HEK293 (cell line): ENCODE data around the gene CCDC110.
A peak's percentile ranks its signal among the peaks of the same experiment; 100 is the strongest.

Experiments used
- AEBP2 ChIP-seq: fragments of 450-650 bp; formaldehyde crosslinking; IDR thresholded peaks from 2 replicates; pipeline ENCODE4 v1.5.1; 2016; ENCODE audit warnings: missing biosample characterization, missing genetic modification characterization, borderline replicate concordance
- FEZF1 ChIP-seq: fragments of 450-650 bp; formaldehyde crosslinking; IDR thresholded peaks from 2 replicates; pipeline ENCODE4 v1.5.1; 2016; ENCODE audit warnings: missing biosample characterization, missing genetic modification characterization
- GLI4 ChIP-seq: fragments of 450-650 bp; formaldehyde crosslinking; IDR thresholded peaks from 2 replicates; pipeline ENCODE4 v1.5.1; 2016; ENCODE audit warnings: missing biosample characterization, missing genetic modification characterization
- KLF1 ChIP-seq: fragments of 450-650 bp; formaldehyde crosslinking; IDR thresholded peaks from 2 replicates; pipeline ENCODE4 v1.5.1; 2016; ENCODE audit warnings: missing biosample characterization, missing genetic modification characterization
- OSR2 ChIP-seq: fragments of 450-650 bp; formaldehyde crosslinking; IDR thresholded peaks from 2 replicates; pipeline ENCODE4 v1.5.1; 2016; ENCODE audit warnings: missing biosample characterization, missing genetic modification characterization
- PRDM10 ChIP-seq: fragments of 450-650 bp; formaldehyde crosslinking; IDR thresholded peaks from 2 replicates; pipeline ENCODE4 v1.5.1; 2016; ENCODE audit warnings: missing biosample characterization, missing genetic modification characterization
- PRDM4 ChIP-seq: fragments of 450-650 bp; formaldehyde crosslinking; IDR thresholded peaks from 2 replicates; pipeline ENCODE4 v1.5.1; 2017; ENCODE audit warnings: missing biosample characterization, missing genetic modification characterization
- SETDB1 ChIP-seq: IDR thresholded peaks from one replicate; pipeline ENCODE4 v1.6.1; 2017; ENCODE audit warnings: mild to moderate bottlenecking, low read length, moderate library complexity, mixed read lengths; ENCODE audit not compliant: insufficient read length
- TSHZ1 ChIP-seq: fragments of 450-650 bp; formaldehyde crosslinking; IDR thresholded peaks from 2 replicates; pipeline ENCODE4 v1.5.1; 2016; ENCODE audit warnings: missing biosample characterization, missing genetic modification characterization, borderline replicate concordance
- ZBTB11 ChIP-seq: fragments of 450-650 bp; formaldehyde crosslinking; conservative IDR thresholded peaks from 2 replicates; pipeline ENCODE4 v1.5.1; 2016; ENCODE audit warnings: low read depth, missing biosample characterization, missing genetic modification characterization
- ZFP37 ChIP-seq: fragments of 450-650 bp; formaldehyde crosslinking; IDR thresholded peaks from 2 replicates; pipeline ENCODE4 v1.5.1; 2016; ENCODE audit warnings: missing biosample characterization, missing genetic modification characterization
- ZIC2 ChIP-seq: fragments of 450-650 bp; formaldehyde crosslinking; IDR thresholded peaks from 2 replicates; pipeline ENCODE4 v1.5.1; 2016; ENCODE audit warnings: missing biosample characterization, missing genetic modification characterization
- ZNF114 ChIP-seq: fragments of 450-650 bp; formaldehyde crosslinking; IDR thresholded peaks from 2 replicates; pipeline ENCODE4 v1.5.0; 2017; ENCODE audit warnings: missing biosample characterization, missing genetic modification characterization
- ZNF2 ChIP-seq: fragments of 450-650 bp; formaldehyde crosslinking; IDR thresholded peaks from 2 replicates; pipeline ENCODE4 v1.5.1; 2016; ENCODE audit warnings: missing biosample characterization, missing genetic modification characterization
- ZNF248 ChIP-seq: fragments of 450-650 bp; formaldehyde crosslinking; IDR thresholded peaks from 2 replicates; pipeline ENCODE4 v1.5.1; 2017; ENCODE audit warnings: missing biosample characterization, missing genetic modification characterization
- ZNF311 ChIP-seq: fragments of 450-650 bp; formaldehyde crosslinking; IDR thresholded peaks from 2 replicates; pipeline ENCODE4 v1.5.1; 2017; ENCODE audit warnings: missing biosample characterization, missing genetic modification characterization, borderline replicate concordance
- ZNF335 ChIP-seq: fragments of 450-650 bp; formaldehyde crosslinking; conservative IDR thresholded peaks from 2 replicates; pipeline ENCODE4 v1.5.1; 2016; ENCODE audit warnings: missing biosample characterization, missing genetic modification characterization
- ZNF350 ChIP-seq: fragments of 450-650 bp; formaldehyde crosslinking; IDR thresholded peaks from 2 replicates; pipeline ENCODE4 v1.5.0; 2017; ENCODE audit warnings: missing biosample characterization, mild to moderate bottlenecking, missing genetic modification characterization
- ZNF501 ChIP-seq: fragments of 450-650 bp; formaldehyde crosslinking; IDR thresholded peaks from 2 replicates; pipeline ENCODE4 v1.5.1; 2016; ENCODE audit warnings: missing biosample characterization, missing genetic modification characterization
- ZNF514 ChIP-seq: fragments of 450-650 bp; formaldehyde crosslinking; IDR thresholded peaks from 2 replicates; pipeline ENCODE4 v1.5.1; 2016; ENCODE audit warnings: missing biosample characterization, missing genetic modification characterization
- ZNF624 ChIP-seq: fragments of 450-650 bp; formaldehyde crosslinking; IDR thresholded peaks from 2 replicates; pipeline ENCODE4 v1.5.1; 2017; ENCODE audit warnings: missing biosample characterization, missing genetic modification characterization
- ZNF645 ChIP-seq: fragments of 450-650 bp; formaldehyde crosslinking; IDR thresholded peaks from 2 replicates; pipeline ENCODE4; 2016; ENCODE audit warnings: missing biosample characterization, missing genetic modification characterization
- ZNF677 ChIP-seq: fragments of 450-650 bp; IDR thresholded peaks from 2 replicates; pipeline ENCODE4 v1.5.0; 2018; ENCODE audit warnings: missing biosample characterization, mild to moderate bottlenecking, missing genetic modification characterization, moderate library complexity
- ZNF707 ChIP-seq: fragments of 450-650 bp; formaldehyde crosslinking; IDR thresholded peaks from 2 replicates; pipeline ENCODE4 v1.5.1; 2016; ENCODE audit warnings: missing biosample characterization, missing genetic modification characterization

CCDC110 gene

GRCh38 chr4:185425647-185426352 is 45.7 kb downstream of the CCDC110 start, which contains the start of gene UFSP2 (continued):
- TF ChIP-seq ZNF335 (tag by site-specific recombination): peak; percentile 99
- no peak for TF ChIP-seq FEZF1
- TF ChIP-seq OSR2: no peak
- no peak for TF ChIP-seq ZNF114 (tag by site-specific recombination)
- no peak for TF ChIP-seq ZNF707
- TF ChIP-seq ZNF514 (tag by site-specific recombination): no peak
- TF ChIP-seq AEBP2 (tag by site-specific recombination): no peak
- no peak for TF ChIP-seq ZNF2 (tag by site-specific recombination)
- TF ChIP-seq GLI4 (tag by site-specific recombination): no peak
- TF ChIP-seq ZFP37 (tag by site-specific recombination): peak; percentile 54; the same call in 1 of the 2 replicates
- no peak for TF ChIP-seq PRDM4 (tag by site-specific recombination)
- no peak for TF ChIP-seq ZNF624 (tag by site-specific recombination)
- peak; percentile 65 for TF ChIP-seq ZBTB11 (tag by site-specific recombination)
- TF ChIP-seq TSHZ1 (tag by site-specific recombination): no peak
- TF ChIP-seq ZNF645 (tag by site-specific recombination): no peak
- peak; percentile 99 for TF ChIP-seq PRDM10
- no peak for TF ChIP-seq ZNF311 (tag by site-specific recombination)
- peak; percentile 15; the same call in 1 of the 2 replicates for TF ChIP-seq ZNF501 (tag by site-specific recombination)
- TF ChIP-seq ZNF248 (tag by site-specific recombination): no peak
- TF ChIP-seq ZNF677 (tag by site-specific recombination): no peak
- no peak for TF ChIP-seq ZNF350 (tag by site-specific recombination)
- no peak for TF ChIP-seq KLF1
- no peak for TF ChIP-seq SETDB1
- TF ChIP-seq ZIC2 (tag by site-specific recombination): peak; percentile 63
